Measurements from ENCODE around the gene PRKCB. TPM values are rescaled to one million over a fixed set of nuclear protein-coding genes. Genes with fewer than 3 reads are reported as not detected.

The PRKCB gene
- total and polyA plus RNA-seq, 2 of the 8 experiments (the other 6 are each of a cell fraction or from before 2014, with no cell fraction given): 7.1 to 12.1 TPM

GRCh38 chr16:23821467-23821866 lies 14.3 kb upstream of the PRKCB start:
- H2AK5ac ChIP-seq (ENCODE audit: low read depth, low read length): no peak overlapping the region
- no peak overlapping the region for H4K8ac ChIP-seq (ENCODE audit: extremely low read depth, insufficient read depth, low read length)
- H3K4me3 ChIP-seq (ENCODE audit: extremely low read depth in 1 of 4, insufficient read depth in 2 of 4, low read depth in 3 of 4, low read length in 4 of 4): no peak overlapping the region
- no peaks in the 10 kb centered on the region for H3K79me1 ChIP-seq (ENCODE audit: low read depth, low read length)
- H2AFZ ChIP-seq (ENCODE audit: low read length): no peak overlapping the region
- H4K91ac ChIP-seq (replicated peaks; ENCODE audit: insufficient read length, low read length): no peak overlapping the region
- H3K79me2 ChIP-seq (ENCODE audit: control insufficient read depth in 1 of 2, insufficient read depth in 2 of 2, low read length in 2 of 2): no peaks in the 10 kb centered on the region
- FAIRE-seq (no peak), DNase-seq (ENCODE audit: low read depth in 1 of 2, low spot score in 2 of 2) (no peak)
- H3K36me3 ChIP-seq (ENCODE audit: control insufficient read depth in 2 of 4, insufficient read depth in 4 of 4, low read length in 3 of 4): no peaks in the 10 kb centered on the region
- no peaks in the 10 kb centered on the region for H3K9me3 ChIP-seq (ENCODE audit: insufficient read depth in 2 of 2, low read depth in 1 of 2, low read length in 1 of 2)
- ChIA-PET CTCF (ENCODE audit: partially characterized antibody) (interaction anchor here (1.1 to 2.3 kb wide), 2 partner anchors 18 to 33 kb away, joined by 3 to 16 read pairs; no protein-coding TSS in a partner anchor), POLR2A (ENCODE audit: partially characterized antibody) (no interaction called here)
- no peak overlapping the region for H3K14ac ChIP-seq (ENCODE audit: insufficient read length)
- H3K4me1 ChIP-seq (replicated peaks in 1 of 4; ENCODE audit: control insufficient read depth in 3 of 4, insufficient read depth in 4 of 4, low read length in 3 of 4): peaks cover 0 to 3% (median 0%) of the 10 kb centered on the region in 4 experiments; a peak in 2 of 7 replicates
- H4K20me1 ChIP-seq (replicated peaks in 1 of 2; ENCODE audit: control insufficient read depth in 1 of 2, insufficient read depth in 2 of 2, low read length in 2 of 2): no peaks in the 10 kb centered on the region
- H3K23ac ChIP-seq (ENCODE audit: insufficient read length): no peak overlapping the region
- H3K18ac ChIP-seq (ENCODE audit: extremely low read depth, low read length): no peak overlapping the region
- no peak overlapping the region for H3K4ac ChIP-seq (replicated peaks; ENCODE audit: insufficient read length, low read depth, low read length)
- H3K9ac ChIP-seq (replicated peaks in 1 of 4; ENCODE audit: extremely low read depth in 1 of 4, low read depth in 3 of 4, low read length in 3 of 4): no peak overlapping the region
- H2BK20ac ChIP-seq (ENCODE audit: low read length): no peak overlapping the region
- WGBS, 2 experiments (ENCODE audit: extremely low coverage in 1 of 2, insufficient coverage in 1 of 2, insufficient read length in 1 of 2, insufficient replicate concordance in 2 of 2, low coverage in 1 of 2, low lambda C conversion rate in 2 of 2, missing lambda C conversion rate in 1 of 2): 89% methylated on average over 4 of the region's 4 CpGs; no CpG with 5 or more reads in 1 of the 2 experiments
- no peak overlapping the region for H4K5ac ChIP-seq (ENCODE audit: insufficient read length, low read depth, low read length)
- H3K23me2 ChIP-seq (ENCODE audit: low read depth, low read length): no peaks in the 10 kb centered on the region
- H3K56ac ChIP-seq (replicated peaks; ENCODE audit: insufficient read length, low read depth, low read length): no peak overlapping the region
- no peaks in the 10 kb centered on the region for H3K27me3 ChIP-seq (replicated peaks in 1 of 4; ENCODE audit: control insufficient read depth in 3 of 4, extremely low read depth in 1 of 4, insufficient read depth in 3 of 4, low read length in 3 of 4)
- H3K27ac ChIP-seq (ENCODE audit: low read depth, low read length): no peak overlapping the region
- TF ChIP-seq POLR2AphosphoS5 (IDR thresholded peaks at IDR 0.05; ENCODE audit: low read depth, low read length) (no peak), SP4 (IDR thresholded peaks at IDR 0.05; ENCODE audit: low read length) (no peak), MAFK (IDR thresholded peaks at IDR 0.05; ENCODE audit: low read depth, low read length) (no peak), SRF (IDR thresholded peaks at IDR 0.05; ENCODE audit: low read depth, low read length) (no peak), HDAC6 (IDR thresholded peaks at IDR 0.05; ENCODE audit: low read depth, low read length) (no peak), BRCA1 (IDR thresholded peaks at IDR 0.05; ENCODE audit: low read depth, low read length) (no peak), TAF1 (IDR thresholded peaks at IDR 0.05; ENCODE audit: low read depth, low read length) (no peak), CBX5 (IDR thresholded peaks at IDR 0.05; ENCODE audit: low read depth, low read length) (no peak), CEBPB (IDR thresholded peaks at IDR 0.05; ENCODE audit: low read depth, low read length) (no peak), KDM4A (IDR thresholded peaks at IDR 0.05; ENCODE audit: low read depth, low read length, severe bottlenecking) (no peak), FOSL1 (IDR thresholded peaks at IDR 0.05; ENCODE audit: insufficient read depth, low read depth, low read length) (no peak), BCL11A (IDR thresholded peaks at IDR 0.05; ENCODE audit: low read depth in 2 of 2, low read length in 2 of 2) (no peak), POU5F1 (IDR thresholded peaks at IDR 0.05; ENCODE audit: low read depth, low read length) (no peak), SAP30 (IDR thresholded peaks at IDR 0.05; ENCODE audit: insufficient read depth, insufficient replicate concordance, low read length) (no peak), JUND (IDR thresholded peaks at IDR 0.05; ENCODE audit: low read length) (no peak)
- H2BK12ac ChIP-seq (ENCODE audit: low read depth, low read length): no peak overlapping the region
- no peak overlapping the region for H2BK15ac ChIP-seq (ENCODE audit: low read length)
- H2BK5ac ChIP-seq (ENCODE audit: low read depth, low read length): no peak overlapping the region
- H2BK120ac ChIP-seq (replicated peaks; ENCODE audit: low read depth, low read length): no peak overlapping the region
- H3K4me2 ChIP-seq (ENCODE audit: insufficient read depth in 1 of 2, low read depth in 2 of 2, low read length in 2 of 2): no peak overlapping the region
